ENCODE data around the gene GIPC1. TPM values are rescaled to one million over a fixed set of nuclear protein-coding genes. Genes with fewer than 3 reads are reported as not detected.

The GIPC1 gene
- total and polyA plus RNA-seq, 2 of the 4 experiments (the other 2 are of a cell fraction), result 74.2 to 133 TPM

DNA sequence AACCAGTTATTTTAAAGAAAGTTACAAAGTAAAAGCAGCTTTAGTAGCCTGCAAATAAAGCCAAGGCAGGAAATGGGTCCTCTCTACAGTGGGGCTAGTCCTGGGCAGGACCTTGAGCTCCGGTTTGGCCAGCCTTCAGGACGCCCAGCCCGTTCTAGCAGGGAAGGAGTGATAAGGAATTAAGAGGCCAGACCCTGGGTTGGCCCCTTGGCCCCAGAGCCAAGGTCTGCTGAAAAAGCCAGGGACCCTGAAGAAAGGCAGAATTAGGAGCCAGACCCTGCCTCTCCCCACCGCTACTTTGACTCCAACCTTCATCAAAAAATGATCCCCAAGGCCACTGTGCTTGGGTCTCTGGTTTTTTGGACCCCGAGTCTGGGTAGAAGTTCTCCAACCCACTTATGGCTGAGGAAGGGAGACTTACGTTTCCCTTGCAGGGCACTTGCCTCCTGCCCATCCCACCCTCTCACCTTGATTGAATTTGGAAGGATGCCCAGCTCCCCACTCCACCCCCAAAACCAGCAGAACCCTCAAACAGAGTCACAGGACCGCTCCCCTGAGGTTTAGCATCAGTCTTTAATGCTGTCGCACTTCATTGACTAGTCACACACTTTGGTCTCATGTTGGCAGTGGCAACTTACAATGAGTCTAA, 18.4 kb upstream of the GIPC1 start:
- Histone ChIP-seq H4K5ac (ENCODE audit: low read depth, low read length) (no peak overlapping the region), H3K18ac (ENCODE audit: low read depth, low read length) (no peak overlapping the region), H3K36me3 (ENCODE audit: control insufficient read depth, insufficient read depth, low read length) (peaks cover 27% of the 10 kb centered on the region), H2AK5ac (ENCODE audit: low read depth, low read length) (no peak overlapping the region), H3K9me1 (ENCODE audit: insufficient read depth, low read length) (peaks cover 25% of the 10 kb centered on the region), H2AFZ (replicated peaks; ENCODE audit: low read length, poor library complexity) (no peak overlapping the region), H3K4ac (ENCODE audit: low read depth, low read length) (no peak overlapping the region), H3K23ac (ENCODE audit: low read depth, low read length) (no peak overlapping the region), H3K9me3 (ENCODE audit: control insufficient read depth, insufficient read depth, low read length) (no peaks in the 10 kb centered on the region), H3K14ac (replicated peaks; ENCODE audit: low read depth, low read length) (no peak overlapping the region), H2BK5ac (ENCODE audit: low read depth, low read length, poor library complexity, severe bottlenecking) (no peak overlapping the region), H2BK15ac (ENCODE audit: low read depth, low read length) (no peak overlapping the region), H4K91ac (ENCODE audit: insufficient read depth, low read depth, low read length) (no peak overlapping the region), H3K4me2 (ENCODE audit: low read depth, low read length) (no peak overlapping the region), H4K8ac (ENCODE audit: low read depth in 2 of 2, low read length in 2 of 2) (no peak overlapping the region), H3K56ac (ENCODE audit: extremely low read depth, insufficient read depth, low read length) (no peak overlapping the region), H2BK20ac (ENCODE audit: low read depth, low read length) (no peak overlapping the region), H3K4me1 (ENCODE audit: control insufficient read depth, insufficient read depth, low read length) (peaks cover 19% of the 10 kb centered on the region), H2AK9ac (replicated peaks; ENCODE audit: low read depth, low read length, poor library complexity) (peak overlapping the region; percentile 7), H3K27me3 (ENCODE audit: control insufficient read depth, insufficient read depth, low read length) (no peaks in the 10 kb centered on the region), H4K20me1 (ENCODE audit: insufficient read depth, low read length) (peaks cover 45% of the 10 kb centered on the region), H3K79me1 (ENCODE audit: low read depth in 1 of 2, low read length in 2 of 2) (peaks cover 23 to 58% of the 10 kb centered on the region in 2 experiments), H3K9ac (ENCODE audit: low read depth, low read length) (no peak overlapping the region), H3K27ac (ENCODE audit: insufficient read depth, low read length) (no peak overlapping the region), H2BK120ac (ENCODE audit: low read depth, low read length) (no peak overlapping the region), H3K4me3 (ENCODE audit: insufficient read depth, low read depth, low read length) (no peak overlapping the region)
- BruUV-seq (replicated peaks), result no TSS peak
- in situ Hi-C loops (cut with MboI; ENCODE audit: low sequenced_read_pairs) (no loop called here), intact Hi-C loops (cut with micrococcal nuclease) (no loop called here), dilution Hi-C loops (cut with HindIII; ENCODE audit: low sequenced_read_pairs, unreplicated experiment) (no loop called here)
- no peak for DNase-seq
- ChIA-PET CTCF (no interaction called here), POLR2A (ENCODE audit: unreplicated experiment) (interaction anchor here (0.5 kb wide), 1 partner anchor 15 kb away, joined by 3 read pairs; no protein-coding TSS in a partner anchor)
- 90% methylated on average over 5 of the region's 8 CpGs; no CpG with 5 or more reads in 1 of the 2 experiments for WGBS, 2 experiments (ENCODE audit: extremely low coverage in 2 of 2, insufficient read length in 1 of 2)
- ATAC-seq (ENCODE audit: low read depth), result no peak
- TF ChIP-seq RAD21 (IDR thresholded peaks at IDR 0.05; ENCODE audit: low read length), result no peak
- TF ChIP-seq RCOR1 (IDR thresholded peaks at IDR 0.05; ENCODE audit: insufficient replicate concordance, low read length), result no peak
- TF ChIP-seq MXI1 (IDR thresholded peaks at IDR 0.05; ENCODE audit: borderline replicate concordance, low read depth, low read length), result no peak
- no peak for TF ChIP-seq MAFK (IDR thresholded peaks at IDR 0.05; ENCODE audit: low read depth, low read length)
- TF ChIP-seq FOS (IDR thresholded peaks at IDR 0.05; ENCODE audit: low read depth, low read length), result no peak
- TF ChIP-seq, protein P1, sequence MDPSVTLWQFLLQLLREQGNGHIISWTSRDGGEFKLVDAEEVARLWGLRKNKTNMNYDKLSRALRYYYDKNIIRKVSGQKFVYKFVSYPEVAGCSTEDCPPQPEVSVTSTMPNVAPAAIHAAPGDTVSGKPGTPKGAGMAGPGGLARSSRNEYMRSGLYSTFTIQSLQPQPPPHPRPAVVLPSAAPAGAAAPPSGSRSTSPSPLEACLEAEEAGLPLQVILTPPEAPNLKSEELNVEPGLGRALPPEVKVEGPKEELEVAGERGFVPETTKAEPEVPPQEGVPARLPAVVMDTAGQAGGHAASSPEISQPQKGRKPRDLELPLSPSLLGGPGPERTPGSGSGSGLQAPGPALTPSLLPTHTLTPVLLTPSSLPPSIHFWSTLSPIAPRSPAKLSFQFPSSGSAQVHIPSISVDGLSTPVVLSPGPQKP (IDR thresholded peaks at IDR 0.05; ENCODE audit: borderline replicate concordance, low read depth, low read length), result no peak
- TF ChIP-seq RFX5 (IDR thresholded peaks at IDR 0.05; ENCODE audit: low read depth, low read length), result no peak
- TF ChIP-seq, protein P2, sequence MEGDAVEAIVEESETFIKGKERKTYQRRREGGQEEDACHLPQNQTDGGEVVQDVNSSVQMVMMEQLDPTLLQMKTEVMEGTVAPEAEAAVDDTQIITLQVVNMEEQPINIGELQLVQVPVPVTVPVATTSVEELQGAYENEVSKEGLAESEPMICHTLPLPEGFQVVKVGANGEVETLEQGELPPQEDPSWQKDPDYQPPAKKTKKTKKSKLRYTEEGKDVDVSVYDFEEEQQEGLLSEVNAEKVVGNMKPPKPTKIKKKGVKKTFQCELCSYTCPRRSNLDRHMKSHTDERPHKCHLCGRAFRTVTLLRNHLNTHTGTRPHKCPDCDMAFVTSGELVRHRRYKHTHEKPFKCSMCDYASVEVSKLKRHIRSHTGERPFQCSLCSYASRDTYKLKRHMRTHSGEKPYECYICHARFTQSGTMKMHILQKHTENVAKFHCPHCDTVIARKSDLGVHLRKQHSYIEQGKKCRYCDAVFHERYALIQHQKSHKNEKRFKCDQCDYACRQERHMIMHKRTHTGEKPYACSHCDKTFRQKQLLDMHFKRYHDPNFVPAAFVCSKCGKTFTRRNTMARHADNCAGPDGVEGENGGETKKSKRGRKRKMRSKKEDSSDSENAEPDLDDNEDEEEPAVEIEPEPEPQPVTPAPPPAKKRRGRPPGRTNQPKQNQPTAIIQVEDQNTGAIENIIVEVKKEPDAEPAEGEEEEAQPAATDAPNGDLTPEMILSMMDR (conservative IDR thresholded peaks at IDR 0.05; ENCODE audit: low read depth, low read length), result no peak
- no peak for TF ChIP-seq MAZ (IDR thresholded peaks at IDR 0.05; ENCODE audit: borderline replicate concordance, low read depth, low read length)
- TF ChIP-seq SMC3 (IDR thresholded peaks at IDR 0.05; ENCODE audit: low read depth, low read length), result no peak
- no peak for TF ChIP-seq NFE2L2 (IDR thresholded peaks at IDR 0.05; ENCODE audit: low read depth, low read length)
